ENCODE results near the gene YY1.
"Not testable (repeated sequence)": the region's sequence is repeated elsewhere in the genome, so short reads cannot be mapped to it uniquely, and the experiment has no call there.

- TF ChIP-seq CTCF (IDR thresholded peaks at IDR 0.05); POLR2A (IDR thresholded peaks at IDR 0.05); POLR2AphosphoS5 (IDR thresholded peaks at IDR 0.05; ENCODE audit: insufficient read depth in 1 of 2, low read depth in 1 of 2): not testable (repeated sequence)
These were observed 44.5 kb downstream of the YY1 start for GRCh38 chr14:100283436-100283835.

Data from vagina (tissue), 2 donors.